Loucy (cell line): Measurements from ENCODE around the gene FSTL1.
A peak's percentile ranks its signal among the peaks of the same experiment; 100 is the strongest.

Experiments
- H2AFZ ChIP-seq: fragments of 200-600 bp; sonication (generic); 2 replicates; pipeline ENCODE4 v1.6.0; 2016; ENCODE audit warnings: antibody characterized with exemption, mild to moderate bottlenecking, low read length, moderate library complexity
- H3F3A ChIP-seq: fragments of 200-600 bp; 2 replicates; pipeline ENCODE4 v1.6.0; 2016; ENCODE audit warnings: antibody characterized with exemption, low read depth, mild to moderate bottlenecking
- H3K27me3 ChIP-seq: fragments of 200-600 bp; sonication (generic); 2 replicates; pipeline ENCODE4 v1.6.1; 2014; ENCODE audit warnings: low read length, mild to moderate bottlenecking; ENCODE audit not compliant: insufficient read depth, poor library complexity, severe bottlenecking
- H3K36me3 ChIP-seq: fragments of 200-600 bp; sonication (generic); 2 replicates; pipeline ENCODE4 v1.6.1; 2016; ENCODE audit warnings: low read length; ENCODE audit not compliant: insufficient read depth
- H3K4me1 ChIP-seq: fragments of 200-600 bp; sonication (generic); 2 replicates; pipeline ENCODE4 v1.5.1; 2014; ENCODE audit warnings: low read length, mild to moderate bottlenecking; ENCODE audit not compliant: insufficient read depth, poor library complexity, severe bottlenecking
- H3K4me2 ChIP-seq: fragments of 200-600 bp; sonication (generic); 2 replicates; pipeline ENCODE4 v1.6.0; 2014; ENCODE audit warnings: antibody characterized with exemption, low read length, low read depth, mild to moderate bottlenecking; ENCODE audit not compliant: poor library complexity, severe bottlenecking
- H3K4me3 ChIP-seq: fragments of 200-600 bp; sonication (generic); 2 replicates; pipeline ENCODE4 v1.5.1; 2014; ENCODE audit warnings: low read length, mild to moderate bottlenecking, mixed read lengths; ENCODE audit not compliant: poor library complexity, severe bottlenecking
- H3K79me2 ChIP-seq: fragments of 200-600 bp; sonication (generic); 2 replicates; pipeline ENCODE4 v1.6.1; 2014; ENCODE audit warnings: low read length; ENCODE audit not compliant: insufficient read depth
- H3K9ac ChIP-seq: fragments of 200-600 bp; sonication (generic); 2 replicates; pipeline ENCODE4 v1.6.0; 2014; ENCODE audit warnings: mild to moderate bottlenecking, low read depth, low read length, moderate library complexity; ENCODE audit not compliant: poor library complexity, severe bottlenecking
- H3K9me2 ChIP-seq: fragments of 200-600 bp; sonication (generic); replicated peaks from 2 replicates; pipeline ENCODE4 v1.6.1; 2016; ENCODE audit warnings: low read depth, low read length, mixed read lengths
- H3K9me3 ChIP-seq: fragments of 200-600 bp; sonication (generic); 2 replicates; pipeline ENCODE4 v1.6.1; 2014; ENCODE audit warnings: mild to moderate bottlenecking, antibody characterized with exemption, low read length, low read depth; ENCODE audit not compliant: insufficient read depth
- H4K20me1 ChIP-seq: fragments of 200-600 bp; sonication (generic); 2 replicates; pipeline ENCODE4 v1.6.0; 2014; ENCODE audit warnings: antibody characterized with exemption, low read length, mild to moderate bottlenecking; ENCODE audit not compliant: insufficient read depth, poor library complexity, severe bottlenecking
- EZH2phosphoT487 ChIP-seq: fragments of 200-600 bp; IDR thresholded peaks from 2 replicates; pipeline ENCODE4 v1.6.1; 2018; ENCODE audit warnings: antibody characterized with exemption, mild to moderate bottlenecking, moderate library complexity, borderline replicate concordance
- TF ChIP-seq, protein P1 (sequence below): fragments of 200-600 bp; sonication (generic); conservative IDR thresholded peaks from 2 replicates; pipeline ENCODE4 v1.5.1; 2014; ENCODE audit warnings: mild to moderate bottlenecking, antibody characterized with exemption, low read length

Gene FSTL1

DNA sequence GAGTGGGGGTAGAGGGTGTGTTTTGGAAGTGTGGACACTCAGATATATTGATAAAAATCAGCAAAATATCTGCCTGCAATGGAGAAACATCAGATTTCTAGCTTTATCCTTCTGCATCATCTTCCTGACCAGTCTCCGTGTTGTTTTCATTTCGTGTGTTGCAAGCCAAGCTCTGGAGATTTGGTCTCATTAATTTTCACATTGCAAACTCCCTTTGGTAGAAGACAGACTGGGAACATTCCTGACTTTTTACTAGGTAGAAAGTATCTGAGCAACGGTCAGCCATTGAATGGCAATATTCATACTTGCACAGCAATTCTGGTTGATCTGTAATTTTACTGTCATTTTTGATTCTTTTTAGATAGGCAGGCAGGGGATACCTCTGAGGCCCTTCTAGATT is 30.4 kb downstream of the FSTL1 start:
- Histone ChIP-seq H3K4me3 (no peak overlapping the region), H3K36me3 (no peaks in the 10 kb centered on the region), H2AFZ (no peak overlapping the region), H3K9me3 (no peaks in the 10 kb centered on the region), H3K9me2 (no peaks in the 10 kb centered on the region), H3F3A (no peaks in the 10 kb centered on the region), H3K9ac (no peak overlapping the region), H3K4me2 (no peak overlapping the region), H3K79me2 (no peaks in the 10 kb centered on the region), H3K4me1 (peaks cover 12% of the 10 kb centered on the region), H4K20me1 (no peaks in the 10 kb centered on the region), H3K27me3 (no peaks in the 10 kb centered on the region)
- TF ChIP-seq EZH2phosphoT487 = no peak
- TF ChIP-seq, protein P1, sequence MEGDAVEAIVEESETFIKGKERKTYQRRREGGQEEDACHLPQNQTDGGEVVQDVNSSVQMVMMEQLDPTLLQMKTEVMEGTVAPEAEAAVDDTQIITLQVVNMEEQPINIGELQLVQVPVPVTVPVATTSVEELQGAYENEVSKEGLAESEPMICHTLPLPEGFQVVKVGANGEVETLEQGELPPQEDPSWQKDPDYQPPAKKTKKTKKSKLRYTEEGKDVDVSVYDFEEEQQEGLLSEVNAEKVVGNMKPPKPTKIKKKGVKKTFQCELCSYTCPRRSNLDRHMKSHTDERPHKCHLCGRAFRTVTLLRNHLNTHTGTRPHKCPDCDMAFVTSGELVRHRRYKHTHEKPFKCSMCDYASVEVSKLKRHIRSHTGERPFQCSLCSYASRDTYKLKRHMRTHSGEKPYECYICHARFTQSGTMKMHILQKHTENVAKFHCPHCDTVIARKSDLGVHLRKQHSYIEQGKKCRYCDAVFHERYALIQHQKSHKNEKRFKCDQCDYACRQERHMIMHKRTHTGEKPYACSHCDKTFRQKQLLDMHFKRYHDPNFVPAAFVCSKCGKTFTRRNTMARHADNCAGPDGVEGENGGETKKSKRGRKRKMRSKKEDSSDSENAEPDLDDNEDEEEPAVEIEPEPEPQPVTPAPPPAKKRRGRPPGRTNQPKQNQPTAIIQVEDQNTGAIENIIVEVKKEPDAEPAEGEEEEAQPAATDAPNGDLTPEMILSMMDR = no peak

DNA sequence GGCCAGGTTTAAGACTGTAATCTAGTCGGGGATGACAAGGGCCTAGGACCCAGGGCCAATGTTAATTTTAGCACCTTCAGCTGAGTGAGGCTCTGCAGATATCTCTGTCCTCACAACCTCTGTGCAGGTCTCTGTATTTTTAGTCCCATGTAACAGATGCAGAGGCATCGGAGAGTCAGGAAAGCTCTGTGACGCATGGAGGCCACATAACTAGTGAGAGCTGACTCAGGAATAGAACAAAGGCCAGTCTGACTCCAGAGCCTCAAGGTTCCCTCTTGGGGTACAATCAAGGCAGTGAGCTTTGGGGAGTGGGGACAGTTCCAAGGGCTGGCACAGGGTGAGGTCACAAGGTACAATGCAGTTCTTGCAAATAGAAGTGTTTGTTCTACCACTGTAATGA is 31.0 kb downstream of the FSTL1 start:
- Histone ChIP-seq H3F3A (no peaks in the 10 kb centered on the region), H2AFZ (no peak overlapping the region), H3K27me3 (no peaks in the 10 kb centered on the region), H3K79me2 (no peaks in the 10 kb centered on the region), H4K20me1 (no peaks in the 10 kb centered on the region), H3K4me2 (no peak overlapping the region), H3K9me3 (no peaks in the 10 kb centered on the region), H3K4me3 (no peak overlapping the region), H3K9ac (no peak overlapping the region), H3K9me2 (no peaks in the 10 kb centered on the region), H3K4me1 (peaks cover 12% of the 10 kb centered on the region), H3K36me3 (no peaks in the 10 kb centered on the region)
- TF ChIP-seq, protein P1 = no peak
- no peak for TF ChIP-seq EZH2phosphoT487

DNA sequence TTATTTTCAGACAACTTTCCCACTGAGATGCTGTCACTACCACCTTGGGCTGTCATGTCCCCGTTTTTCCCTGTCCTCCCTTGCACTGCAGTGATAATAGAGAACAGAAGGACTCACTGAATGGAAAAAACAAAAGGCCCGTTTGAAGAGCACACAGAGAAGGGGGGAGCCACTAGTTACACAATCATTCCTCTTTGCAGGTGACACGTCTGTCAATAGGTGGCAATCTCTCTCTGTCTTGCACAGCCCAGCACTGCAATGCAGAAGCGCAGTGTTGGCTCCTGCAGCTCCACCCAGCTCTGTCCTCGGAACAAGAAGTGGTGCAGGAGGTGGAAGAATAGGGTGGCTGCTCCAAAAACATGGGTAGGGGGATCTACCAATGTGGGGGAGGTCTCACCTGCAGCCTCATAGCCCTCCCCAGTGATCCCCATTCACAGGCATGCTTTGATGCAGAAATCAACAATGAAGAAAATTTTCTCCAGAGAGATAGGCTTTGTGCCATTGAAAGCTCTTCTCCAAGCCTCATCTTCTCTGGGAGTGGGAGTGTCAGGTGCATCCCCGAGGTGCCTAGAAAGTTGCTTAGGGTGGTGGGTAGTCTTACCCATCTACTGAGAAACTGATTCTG is 31.8 kb downstream of the FSTL1 start:
- Histone ChIP-seq H3K9ac (peak overlapping the region; percentile 14), H4K20me1 (no peaks in the 10 kb centered on the region), H3K9me2 (no peaks in the 10 kb centered on the region), H3K79me2 (no peaks in the 10 kb centered on the region), H3F3A (no peaks in the 10 kb centered on the region), H3K36me3 (no peaks in the 10 kb centered on the region), H3K4me1 (peaks cover 12% of the 10 kb centered on the region), H3K4me2 (peak overlapping the region; percentile 44), H3K9me3 (no peaks in the 10 kb centered on the region), H3K27me3 (no peaks in the 10 kb centered on the region), H3K4me3 (peak overlapping the region; percentile 30), H2AFZ (peak overlapping the region; percentile 79)
- TF ChIP-seq, protein P1 = peak; percentile 87
- TF ChIP-seq EZH2phosphoT487 = no peak
